ENCODE results near the gene NME9.
A peak's percentile ranks its signal among the peaks of the same experiment; 100 is the strongest.

NME9 gene

GRCh38 chr3:138349926-138350665, 20.4 kb upstream of the NME9 start:
- Histone ChIP-seq H3K9me3 (ENCODE audit: insufficient read depth, low read depth, low read length) (no peaks in the 10 kb centered on the region), H3K9ac (ENCODE audit: low read depth, low read length) (no peak overlapping the region), H3K27me3 (ENCODE audit: insufficient read depth, low read length) (no peaks in the 10 kb centered on the region; the same call in 1 of the 2 replicates), H3K27ac (ENCODE audit: low read depth, low read length) (no peak overlapping the region), H3K4me3 (ENCODE audit: low read length) (no peak overlapping the region), H3K36me3 (ENCODE audit: insufficient read depth, low read length) (no peaks in the 10 kb centered on the region), H3K4me1 (ENCODE audit: insufficient read depth, low read length) (0 out of 2 replicates have a peak, but pooled peaks cover 5% of the 10 kb centered on the region)
- 79% methylated on average over 14 of the region's 15 CpGs for WGBS

- peak overlapping the region; percentile 61 for H3K4me3 ChIP-seq (ENCODE audit: low read length)
- H3K9me3 ChIP-seq (ENCODE audit: insufficient read depth, low read depth, low read length), result no peaks in the 10 kb centered on the region
- H3K4me1 ChIP-seq (ENCODE audit: insufficient read depth, low read length), result 0 out of 2 replicates have a peak, but pooled peaks cover 5% of the 10 kb centered on the region
- peak overlapping the region; percentile 73; the same call in 1 of the 2 replicates for H3K27ac ChIP-seq (ENCODE audit: low read depth, low read length)
- whole genome bisulfite sequencing, result 9% methylated on average over 51 of the region's 58 CpGs
- H3K27me3 ChIP-seq (ENCODE audit: insufficient read depth, low read length), result no peaks in the 10 kb centered on the region; the same call in 1 of the 2 replicates
- no peaks in the 10 kb centered on the region for H3K36me3 ChIP-seq (ENCODE audit: insufficient read depth, low read length)
- peak overlapping the region; percentile 62 for H3K9ac ChIP-seq (ENCODE audit: low read depth, low read length)
Observed at GRCh38 chr3:138348754-138349739, 19.4 kb upstream of the NME9 start.

GRCh38 chr3:138347960-138348753, 18.5 kb upstream of the NME9 start, which contains the start of gene MRAS:
TSS of gene MRAS (plus strand) at chr3:138348579. CDS start at chr3:138372884, 24,305 bp downstream.
- Histone ChIP-seq H3K27me3 (ENCODE audit: insufficient read depth, low read length) (no peaks in the 10 kb centered on the region; the same call in 1 of the 2 replicates), H3K27ac (ENCODE audit: low read depth, low read length) (peak within 1 kb of the TSS; percentile 73; the same call in 1 of the 2 replicates), H3K4me1 (ENCODE audit: insufficient read depth, low read length) (0 out of 2 replicates have a peak, but pooled peaks cover 5% of the 10 kb centered on the region), H3K9ac (ENCODE audit: low read depth, low read length) (peak within 1 kb of the TSS; percentile 62), H3K4me3 (ENCODE audit: low read length) (peak within 1 kb of the TSS; percentile 61), H3K9me3 (ENCODE audit: insufficient read depth, low read depth, low read length) (no peaks in the 10 kb centered on the region), H3K36me3 (ENCODE audit: insufficient read depth, low read length) (no peaks in the 10 kb centered on the region)
- under 1% methylated on average over 93 of the region's 93 CpGs for WGBS

- Histone ChIP-seq H3K9me3 (ENCODE audit: insufficient read depth, low read depth, low read length) (0 out of 2 replicates have a peak, but pooled peaks cover 4% of the 10 kb centered on the region), H3K27me3 (ENCODE audit: insufficient read depth, low read length) (no peaks in the 10 kb centered on the region; the same call in 1 of the 2 replicates), H3K36me3 (ENCODE audit: insufficient read depth, low read length) (no peaks in the 10 kb centered on the region), H3K9ac (ENCODE audit: low read depth, low read length) (no peak overlapping the region), H3K4me1 (ENCODE audit: insufficient read depth, low read length) (no peaks in the 10 kb centered on the region), H3K4me3 (ENCODE audit: low read length) (no peak overlapping the region), H3K27ac (ENCODE audit: low read depth, low read length) (no peak overlapping the region)
- 90% methylated on average over 1 of the region's 1 CpG for WGBS
Observed at GRCh38 chr3:138344754-138345153, 15.1 kb upstream of the NME9 start.

- 98% methylated on average over 5 of the region's 5 CpGs for WGBS
- 0 out of 2 replicates have a peak, but pooled peaks cover 4% of the 10 kb centered on the region for H3K9me3 ChIP-seq (ENCODE audit: insufficient read depth, low read depth, low read length)
- no peaks in the 10 kb centered on the region for H3K27me3 ChIP-seq (ENCODE audit: insufficient read depth, low read length)
- no peak overlapping the region for H3K4me3 ChIP-seq (ENCODE audit: low read length)
- H3K27ac ChIP-seq (ENCODE audit: low read depth, low read length), result no peak overlapping the region
- H3K36me3 ChIP-seq (ENCODE audit: insufficient read depth, low read length), result no peaks in the 10 kb centered on the region
- H3K4me1 ChIP-seq (ENCODE audit: insufficient read depth, low read length), result peaks cover 10% of the 10 kb centered on the region
- H3K9ac ChIP-seq (ENCODE audit: low read depth, low read length), result no peak overlapping the region
Observed at GRCh38 chr3:138340511-138340910, 10.9 kb upstream of the NME9 start.

- Histone ChIP-seq H3K27me3 (ENCODE audit: insufficient read depth, low read length) (no peaks in the 10 kb centered on the region), H3K4me3 (ENCODE audit: low read length) (no peak overlapping the region), H3K36me3 (ENCODE audit: insufficient read depth, low read length) (no peaks in the 10 kb centered on the region), H3K9me3 (ENCODE audit: insufficient read depth, low read depth, low read length) (0 out of 2 replicates have a peak, but pooled peaks cover 4% of the 10 kb centered on the region), H3K27ac (ENCODE audit: low read depth, low read length) (no peak overlapping the region), H3K9ac (ENCODE audit: low read depth, low read length) (no peak overlapping the region), H3K4me1 (ENCODE audit: insufficient read depth, low read length) (peaks cover 10% of the 10 kb centered on the region)
- 89% methylated on average over 5 of the region's 5 CpGs for WGBS
Observed at GRCh38 chr3:138338811-138339210, 9.2 kb upstream of the NME9 start.

- no peak overlapping the region for H3K9ac ChIP-seq (ENCODE audit: low read depth, low read length)
- no peak overlapping the region for H3K27ac ChIP-seq (ENCODE audit: low read depth, low read length)
- H3K36me3 ChIP-seq (ENCODE audit: insufficient read depth, low read length), result no peaks in the 10 kb centered on the region
- H3K27me3 ChIP-seq (ENCODE audit: insufficient read depth, low read length), result no peaks in the 10 kb centered on the region
- H3K4me1 ChIP-seq (ENCODE audit: insufficient read depth, low read length), result peaks cover 10% of the 10 kb centered on the region
- H3K9me3 ChIP-seq (ENCODE audit: insufficient read depth, low read depth, low read length), result 0 out of 2 replicates have a peak, but pooled peaks cover 4% of the 10 kb centered on the region
- WGBS, result 94% methylated on average over 5 of the region's 5 CpGs
- H3K4me3 ChIP-seq (ENCODE audit: low read length), result no peak overlapping the region
Observed at GRCh38 chr3:138338244-138338643, 8.6 kb upstream of the NME9 start.

- 0 out of 2 replicates have a peak, but pooled peaks cover 4% of the 10 kb centered on the region for H3K9me3 ChIP-seq (ENCODE audit: insufficient read depth, low read depth, low read length)
- peaks cover 10% of the 10 kb centered on the region for H3K4me1 ChIP-seq (ENCODE audit: insufficient read depth, low read length)
- no peaks in the 10 kb centered on the region for H3K27me3 ChIP-seq (ENCODE audit: insufficient read depth, low read length)
- WGBS, result 66% methylated on average over 4 of the region's 4 CpGs
- no peak overlapping the region for H3K27ac ChIP-seq (ENCODE audit: low read depth, low read length)
- no peaks in the 10 kb centered on the region for H3K36me3 ChIP-seq (ENCODE audit: insufficient read depth, low read length)
- H3K9ac ChIP-seq (ENCODE audit: low read depth, low read length), result no peak overlapping the region
- no peak overlapping the region for H3K4me3 ChIP-seq (ENCODE audit: low read length)
Observed at GRCh38 chr3:138336454-138336999, 6.9 kb upstream of the NME9 start.

- Histone ChIP-seq H3K4me3 (ENCODE audit: low read length) (no peak overlapping the region), H3K36me3 (ENCODE audit: insufficient read depth, low read length) (no peaks in the 10 kb centered on the region), H3K4me1 (ENCODE audit: insufficient read depth, low read length) (peaks cover 10% of the 10 kb centered on the region), H3K9me3 (ENCODE audit: insufficient read depth, low read depth, low read length) (no peaks in the 10 kb centered on the region), H3K27ac (ENCODE audit: low read depth, low read length) (no peak overlapping the region), H3K9ac (ENCODE audit: low read depth, low read length) (no peak overlapping the region), H3K27me3 (ENCODE audit: insufficient read depth, low read length) (no peaks in the 10 kb centered on the region)
- WGBS, result 96% methylated on average over 4 of the region's 4 CpGs
Observed at GRCh38 chr3:138334608-138335007, 5.0 kb upstream of the NME9 start.

GRCh38 chr3:138332472-138333073, 2.9 kb upstream of the NME9 start:
- Histone ChIP-seq H3K27ac (ENCODE audit: low read depth, low read length) (no peak overlapping the region), H3K9ac (ENCODE audit: low read depth, low read length) (no peak overlapping the region), H3K4me1 (ENCODE audit: insufficient read depth, low read length) (peaks cover 12% of the 10 kb centered on the region), H3K4me3 (ENCODE audit: low read length) (no peak overlapping the region), H3K9me3 (ENCODE audit: insufficient read depth, low read depth, low read length) (no peaks in the 10 kb centered on the region), H3K27me3 (ENCODE audit: insufficient read depth, low read length) (peaks cover 5% of the 10 kb centered on the region; the same call in 1 of the 2 replicates), H3K36me3 (ENCODE audit: insufficient read depth, low read length) (no peaks in the 10 kb centered on the region)
- 72% methylated on average over 4 of the region's 4 CpGs for WGBS
